Measurements from ENCODE around the gene CIB2. TPM values are rescaled to one million over a fixed set of nuclear protein-coding genes. Genes with fewer than 3 reads are reported as not detected.

Gene CIB2
- total RNA-seq, 2 experiments from 2014 or later = 2.0 to 2.2 TPM

DNA sequence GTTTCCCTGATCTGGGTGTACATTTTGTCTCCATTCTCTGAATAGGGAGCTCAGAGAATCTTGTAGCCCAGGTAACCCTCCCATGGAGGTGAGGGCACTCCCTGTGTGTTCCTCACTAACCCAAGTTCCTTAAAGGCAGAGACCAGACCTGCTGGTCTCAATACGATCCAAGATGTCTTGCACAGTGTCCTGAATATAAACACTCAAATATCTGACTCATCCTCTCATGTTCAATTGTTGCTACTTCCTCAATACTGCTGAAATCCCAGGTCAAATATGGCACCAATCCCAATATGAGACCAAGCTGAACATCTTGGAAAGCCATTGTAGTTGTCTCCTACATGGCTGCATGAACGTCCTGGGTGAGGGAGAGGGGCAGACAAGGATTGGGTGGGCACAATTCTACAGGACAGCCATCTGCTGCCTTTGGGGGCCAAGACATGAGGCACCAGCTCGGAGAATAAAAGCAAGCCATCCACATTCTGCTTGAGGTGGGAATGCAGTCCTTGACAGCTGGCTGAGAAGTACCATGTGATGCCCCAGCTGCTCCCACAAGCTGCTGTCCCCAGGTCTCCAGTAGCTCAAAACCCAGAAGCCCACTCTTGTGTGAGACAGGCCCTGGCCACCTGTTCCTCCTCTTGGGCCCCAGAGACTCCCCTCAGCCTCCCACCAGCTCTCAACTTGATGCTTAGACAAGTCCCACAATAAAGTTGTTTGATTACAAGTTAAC is 72.0 kb downstream of the CIB2 start:
- ChIA-PET CTCF (interaction anchor here (1.2 to 2.0 kb wide), 4 partner anchors 9 to 100 kb away, joined by 4 to 12 read pairs (median 4); no protein-coding TSS in a partner anchor), POLR2A (interaction anchor here (0.9 to 2.1 kb wide), 5 partner anchors 8 to 25 kb away, joined by 4 to 14 read pairs (median 5); no protein-coding TSS in a partner anchor)
- no peak for DNase-seq
- Mint-ChIP-seq H3K4me1 (ENCODE audit: low read depth) (peaks cover 69% of the 10 kb centered on the region), H3K4me3 (no peak overlapping the region), H3K27ac (peak overlapping the region; percentile 88), H3K9me3 (no peaks in the 10 kb centered on the region), H3K36me3 (peaks cover 2% of the 10 kb centered on the region), H3K27me3 (no peaks in the 10 kb centered on the region)
- intact Hi-C loops (cut with micrococcal nuclease) = loop anchor here (1.0 kb wide), 1 partner anchor 9 kb away; no protein-coding TSS in a partner anchor

DNA sequence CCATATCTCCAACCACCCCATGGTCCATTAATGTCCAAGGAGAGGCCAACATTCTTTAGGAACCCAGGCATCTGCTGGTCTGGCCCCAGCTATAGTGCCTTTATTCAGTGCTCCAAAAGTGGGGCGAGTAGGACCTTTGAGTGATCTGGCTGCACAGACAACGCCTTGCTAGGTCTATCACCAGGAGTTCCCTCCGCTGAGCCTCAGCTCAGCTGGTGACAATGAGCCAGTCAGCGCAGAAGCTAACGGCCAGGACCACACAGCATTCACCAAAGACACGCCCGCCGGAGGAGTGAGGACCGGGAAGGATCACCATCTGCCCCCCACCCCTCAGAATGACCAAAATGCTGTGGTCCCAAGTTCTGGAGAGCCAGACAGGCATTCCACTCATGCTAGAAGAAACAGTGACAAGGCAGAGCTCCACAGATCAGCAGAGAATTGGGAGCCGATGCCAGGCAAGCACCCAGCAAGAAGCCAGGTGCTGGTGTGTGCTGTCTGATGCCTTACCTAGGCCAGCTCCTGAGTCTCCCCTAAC is 72.8 kb downstream of the CIB2 start:
- no peaks in the 10 kb centered on the region for H3K9me3 Mint-ChIP-seq
- H3K27me3 Mint-ChIP-seq = no peaks in the 10 kb centered on the region
- peaks cover 77% of the 10 kb centered on the region for H3K4me1 Mint-ChIP-seq (ENCODE audit: low read depth)
- H3K36me3 Mint-ChIP-seq = peaks cover 2% of the 10 kb centered on the region
- no peak overlapping the region for H3K4me3 Mint-ChIP-seq
- no peak for DNase-seq
- intact Hi-C loops (cut with micrococcal nuclease) = no loop called here
- peak overlapping the region; percentile 88 for H3K27ac Mint-ChIP-seq
- ChIA-PET CTCF (interaction anchor here (1.2 to 1.6 kb wide), 2 partner anchors 24 to 50 kb away, joined by 4 read pairs; no protein-coding TSS in a partner anchor), POLR2A (interaction anchor here (1.0 to 2.1 kb wide), 4 partner anchors 8 to 24 kb away, joined by 4 to 14 read pairs (median 6); no protein-coding TSS in a partner anchor)

DNA sequence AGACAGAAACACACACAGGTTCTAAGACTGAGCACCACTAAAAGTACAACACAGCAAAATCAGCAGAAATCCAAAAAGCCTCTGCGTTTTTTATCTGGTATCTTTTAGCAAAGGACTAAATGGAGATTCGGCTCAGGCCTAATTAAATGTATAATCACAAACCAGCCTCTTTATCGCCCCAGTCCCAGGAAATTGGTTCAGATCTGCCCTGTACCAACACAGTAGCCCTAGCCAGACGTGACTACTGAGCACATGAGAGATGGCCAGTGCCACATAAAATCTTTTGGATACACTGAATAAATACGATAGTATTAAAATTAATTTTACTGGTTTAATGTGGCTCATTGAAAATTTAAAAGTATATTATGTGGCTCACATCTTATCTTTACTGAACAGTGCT is 73.4 kb downstream of the CIB2 start:
- Mint-ChIP-seq H3K9me3 (no peaks in the 10 kb centered on the region), H3K36me3 (peaks cover 8% of the 10 kb centered on the region), H3K4me1 (ENCODE audit: low read depth) (peaks cover 83% of the 10 kb centered on the region), H3K4me3 (no peak overlapping the region), H3K27ac (peak overlapping the region; percentile 88), H3K27me3 (no peaks in the 10 kb centered on the region)
- no peak for DNase-seq
- ChIA-PET CTCF (interaction anchor here (0.6 kb wide), 1 partner anchor 18 kb away, joined by 4 read pairs; no protein-coding TSS in a partner anchor), POLR2A (interaction anchor here (0.7 to 1.6 kb wide), 2 partner anchors 8 to 11 kb away, joined by 4 read pairs; no protein-coding TSS in a partner anchor)
- intact Hi-C loops (cut with micrococcal nuclease) = no loop called here

DNA sequence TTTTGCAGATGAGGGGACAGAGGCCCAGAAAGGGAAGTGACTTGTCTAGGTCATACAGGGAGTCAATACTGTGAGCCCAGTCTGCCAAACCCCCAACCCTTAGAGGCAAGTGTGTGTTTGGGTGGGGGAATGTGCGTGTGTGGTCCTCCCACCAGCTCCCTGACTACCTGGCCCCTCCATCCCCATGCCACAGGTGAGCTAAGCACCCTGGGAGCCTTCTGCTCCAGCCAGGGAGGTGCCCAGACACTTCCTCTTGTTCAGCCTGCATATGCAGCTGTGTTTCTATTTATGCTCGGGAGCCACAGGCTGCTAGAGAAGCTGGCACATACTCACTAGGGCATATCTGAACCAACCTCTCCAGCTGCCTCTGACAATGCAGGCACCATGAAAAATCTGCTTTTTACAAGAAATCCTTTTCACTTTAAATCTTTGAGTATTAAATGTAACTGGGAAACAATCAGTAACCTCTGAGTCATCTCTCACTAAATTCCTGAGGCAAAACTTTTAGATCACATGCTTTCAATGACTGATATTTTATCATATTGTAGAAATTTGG is 74.5 kb downstream of the CIB2 start:
- H3K9me3 Mint-ChIP-seq = no peaks in the 10 kb centered on the region
- H3K27ac Mint-ChIP-seq = peak overlapping the region; percentile 88
- no peaks in the 10 kb centered on the region for H3K27me3 Mint-ChIP-seq
- H3K36me3 Mint-ChIP-seq = peaks cover 17% of the 10 kb centered on the region
- ChIA-PET CTCF (interaction anchor here (0.8 to 1.3 kb wide), 3 partner anchors 12 to 22 kb away, joined by 3 to 4 read pairs (median 3); no protein-coding TSS in a partner anchor), POLR2A (interaction anchor here (1.6 kb wide), 1 partner anchor 9 kb away, joined by 4 read pairs; no protein-coding TSS in a partner anchor)
- intact Hi-C loops (cut with micrococcal nuclease) = no loop called here
- DNase-seq = no peak
- H3K4me3 Mint-ChIP-seq = no peak overlapping the region
- peaks cover 87% of the 10 kb centered on the region for H3K4me1 Mint-ChIP-seq (ENCODE audit: low read depth)

DNA sequence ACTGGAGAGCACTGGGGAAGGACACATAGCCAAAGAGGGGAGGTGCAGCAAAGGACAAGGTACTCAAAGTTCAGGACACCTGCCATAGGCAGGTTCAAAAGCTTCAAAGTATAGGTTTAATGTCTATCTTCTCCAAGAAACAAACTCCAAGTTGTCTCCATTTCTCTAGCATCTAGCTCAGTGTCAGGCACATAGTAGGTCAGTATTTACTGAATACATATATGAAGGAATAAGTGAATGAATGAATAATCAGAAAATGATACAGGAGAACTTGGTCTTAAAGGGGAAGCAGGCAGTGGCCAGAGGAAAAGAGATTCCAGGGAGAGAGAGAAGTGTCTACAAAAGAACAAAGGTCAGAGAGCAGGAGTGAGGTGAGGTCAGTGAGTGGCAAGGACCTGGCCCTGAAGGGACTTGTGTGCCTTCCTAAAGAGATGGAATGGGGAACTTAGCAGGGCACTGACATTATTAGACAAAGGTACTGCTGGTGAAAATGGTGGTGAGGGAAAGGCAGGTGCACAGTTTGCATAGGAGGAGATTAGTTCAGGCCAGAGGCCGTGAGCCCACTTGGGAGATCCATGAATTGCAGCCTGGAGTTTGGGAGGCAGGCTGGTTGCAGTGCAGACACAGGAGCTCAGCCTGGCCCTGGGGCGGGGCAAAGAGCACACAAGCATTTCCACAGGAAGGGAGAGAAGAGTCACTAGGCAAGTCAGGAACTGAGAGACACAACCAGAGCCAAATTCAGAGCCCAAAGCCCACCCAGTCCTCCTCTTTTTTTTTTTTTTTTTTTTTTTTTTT is 75.1 kb downstream of the CIB2 start:
- Mint-ChIP-seq H3K4me3 (peak overlapping the region; percentile 43), H3K27me3 (no peaks in the 10 kb centered on the region), H3K9me3 (no peaks in the 10 kb centered on the region), H3K27ac (peak overlapping the region; percentile 88), H3K36me3 (peaks cover 17% of the 10 kb centered on the region), H3K4me1 (ENCODE audit: low read depth) (peaks cover 92% of the 10 kb centered on the region)
- intact Hi-C loops (cut with micrococcal nuclease) = no loop called here
- ChIA-PET CTCF (interaction anchor here (0.8 to 1.5 kb wide), 4 partner anchors 12 to 21 kb away, joined by 3 to 4 read pairs (median 3); no protein-coding TSS in a partner anchor), POLR2A (interaction anchor here (1.6 kb wide), 1 partner anchor 9 kb away, joined by 4 read pairs; no protein-coding TSS in a partner anchor)
- no peak for DNase-seq

DNA sequence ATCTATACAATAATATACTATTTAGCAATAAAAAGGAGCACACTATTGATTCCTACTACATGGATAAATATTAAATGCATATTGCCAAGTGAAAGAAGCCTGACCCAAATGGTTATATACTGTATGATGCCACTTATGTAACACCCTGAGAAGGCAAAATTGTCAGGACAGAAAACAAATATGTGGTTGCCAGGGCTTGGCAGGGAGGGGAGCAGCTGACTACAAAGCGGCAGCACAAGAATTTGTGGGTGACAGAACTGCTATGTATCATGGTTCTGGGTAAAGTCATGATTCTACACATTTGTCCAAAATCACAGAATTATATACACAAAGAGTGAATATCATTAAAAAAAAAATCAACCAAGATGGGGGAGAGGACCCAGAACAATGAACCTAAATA is 76.3 kb downstream of the CIB2 start:
- POLR2A ChIA-PET = no interaction called here
- Mint-ChIP-seq H3K27me3 (no peaks in the 10 kb centered on the region), H3K27ac (peak overlapping the region; percentile 88), H3K36me3 (peaks cover 17% of the 10 kb centered on the region), H3K9me3 (no peaks in the 10 kb centered on the region), H3K4me3 (no peak overlapping the region), H3K4me1 (ENCODE audit: low read depth) (peaks cover 97% of the 10 kb centered on the region)
- intact Hi-C loops (cut with micrococcal nuclease) = loop anchor here (5.0 kb wide), 3 partner anchors 52 to 382 kb away; partner anchors contain the start of gene IREB2
- CTCF ChIA-PET = interaction anchor here (1.4 to 6.3 kb wide), 3 partner anchors 16 to 20 kb away, joined by 3 to 38 read pairs (median 3); no protein-coding TSS in a partner anchor
- no peak for DNase-seq

Other genes starting within 250 kb of the CIB2 start
- gene TBC1D2B, start 53.7 kb downstream of the CIB2 start, total RNA-seq = 10 to 100 TPM; 47.9 to 57.8 TPM
- not detected for gene SH2D7, start 38.9 kb downstream of the CIB2 start, total RNA-seq
- gene IDH3A, start 17.9 kb upstream of the CIB2 start, total RNA-seq = 100 to 1,000 TPM; 106 to 111 TPM
- under 1 TPM in 1 of 2 experiments, not detected in 1; 0.26 TPM for gene ACSBG1, start 103.1 kb upstream of the CIB2 start, total RNA-seq
- gene DNAJA4, start 133.1 kb upstream of the CIB2 start, total RNA-seq = 10 to 100 TPM; 36.3 to 39.6 TPM
- gene SKIC8, start 168.2 kb upstream of the CIB2 start, total RNA-seq = 10 to 100 TPM; 50.1 to 51.3 TPM
- gene CRABP1, start 208.9 kb upstream of the CIB2 start, total RNA-seq = not detected